ENCODE measurements around the gene ZNF439. TPM values are rescaled to one million over a fixed set of nuclear protein-coding genes. Genes with fewer than 3 reads are reported as not detected.
A peak's percentile ranks its signal among the peaks of the same experiment; 100 is the strongest.
"Not testable (repeated sequence)": the region's sequence is repeated elsewhere in the genome, so short reads cannot be mapped to it uniquely, and the experiment has no call there.

Gene ZNF439
- total RNA-seq, 2 donors from 2014 or later, result 7.4 to 11.2 TPM

DNA sequence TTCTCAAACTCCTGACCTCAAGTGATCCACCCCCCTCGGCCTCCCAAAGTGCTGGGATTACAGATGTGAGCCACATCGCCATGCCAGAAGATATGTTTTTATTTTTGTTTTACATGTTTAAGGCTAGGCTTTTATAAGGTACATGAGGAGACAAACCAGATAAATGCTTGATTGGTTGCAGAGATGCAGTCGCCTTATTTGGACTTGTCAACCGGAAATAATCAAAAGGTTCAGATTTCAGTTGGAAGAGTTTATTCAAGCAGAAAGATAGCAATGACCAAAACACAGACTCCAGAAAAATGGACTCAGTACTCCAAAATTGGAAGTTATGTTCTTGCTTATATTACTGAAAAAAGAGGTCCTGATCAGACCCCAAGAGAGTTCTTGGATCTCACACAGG is 1.8 kb downstream of the ZNF439 start:
- peaks cover 0 to 19% of the 10 kb centered on the region in 2 donors for H3K9me3 Mint-ChIP-seq
- H3K27ac Mint-ChIP-seq; DNase-seq (ENCODE audit: low spot score in 2 of 2); ATAC-seq: not testable (repeated sequence)
- peaks cover 31 to 60% of the 10 kb centered on the region in 2 donors for H3K36me3 Mint-ChIP-seq

DNA sequence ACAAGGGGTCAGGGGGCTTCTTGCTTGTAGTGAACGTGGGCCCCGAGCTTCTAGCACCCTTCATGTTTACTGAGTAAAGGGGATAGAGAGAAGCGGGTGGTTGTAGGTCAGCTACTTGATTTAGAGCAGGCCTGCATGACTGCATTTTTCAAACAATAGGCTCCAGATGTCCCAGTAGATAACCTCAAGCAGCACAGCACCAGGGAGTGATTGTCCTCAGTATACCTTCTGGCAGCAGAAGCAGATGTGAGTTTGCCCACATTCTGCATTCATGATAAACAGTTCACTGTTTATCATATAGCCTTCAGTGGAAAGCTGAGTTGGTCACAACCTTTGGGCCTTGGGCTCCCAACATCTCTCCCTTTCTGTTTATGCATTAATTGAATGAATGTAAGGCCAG is 4.8 kb downstream of the ZNF439 start:
- Mint-ChIP-seq H3K9me3 (peaks cover 7 to 37% of the 10 kb centered on the region in 2 donors), H3K27ac (no peak overlapping the region), H3K36me3 (peaks cover 51 to 72% of the 10 kb centered on the region in 2 donors)
- ATAC-seq (no peak), DNase-seq (ENCODE audit: low spot score in 2 of 2) (no peak)

DNA sequence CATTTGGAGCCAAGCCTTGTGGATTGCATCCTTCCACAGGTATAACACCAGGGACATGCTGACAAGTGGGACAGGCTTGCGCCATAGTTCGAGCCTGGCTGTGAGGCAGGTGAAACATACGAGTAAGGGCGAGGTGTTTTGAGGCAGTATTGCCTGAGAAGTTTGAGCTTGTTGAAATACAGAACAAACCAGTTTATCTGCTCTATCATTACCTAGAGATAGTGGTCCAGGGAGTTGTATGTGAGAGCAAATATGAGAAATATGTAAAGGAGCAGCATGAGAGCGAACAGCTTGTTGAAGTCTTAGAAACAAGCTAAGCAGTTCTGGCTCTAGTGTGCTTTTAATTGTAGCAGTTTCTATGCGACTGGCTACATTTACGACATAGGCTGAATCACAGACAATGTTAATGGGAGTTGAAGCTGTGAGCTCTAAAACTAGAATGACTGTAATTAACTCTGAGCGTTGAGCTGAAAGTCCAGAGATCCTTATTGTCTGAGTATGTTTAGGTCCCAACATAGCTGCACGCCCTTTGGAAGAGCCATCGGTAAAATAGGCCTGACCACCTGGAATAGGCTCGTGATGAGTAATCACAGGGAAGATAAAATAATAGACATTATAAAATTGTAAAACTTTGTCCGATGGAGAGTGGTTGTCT is 8.2 kb downstream of the ZNF439 start:
- ATAC-seq, result no peak
- DNase-seq (ENCODE audit: low spot score in 2 of 2), result no peak
- peaks cover 36 to 55% of the 10 kb centered on the region in 2 donors for H3K9me3 Mint-ChIP-seq
- H3K27ac Mint-ChIP-seq, result no peak overlapping the region
- H3K36me3 Mint-ChIP-seq, result peaks cover 69 to 71% of the 10 kb centered on the region in 2 donors

DNA sequence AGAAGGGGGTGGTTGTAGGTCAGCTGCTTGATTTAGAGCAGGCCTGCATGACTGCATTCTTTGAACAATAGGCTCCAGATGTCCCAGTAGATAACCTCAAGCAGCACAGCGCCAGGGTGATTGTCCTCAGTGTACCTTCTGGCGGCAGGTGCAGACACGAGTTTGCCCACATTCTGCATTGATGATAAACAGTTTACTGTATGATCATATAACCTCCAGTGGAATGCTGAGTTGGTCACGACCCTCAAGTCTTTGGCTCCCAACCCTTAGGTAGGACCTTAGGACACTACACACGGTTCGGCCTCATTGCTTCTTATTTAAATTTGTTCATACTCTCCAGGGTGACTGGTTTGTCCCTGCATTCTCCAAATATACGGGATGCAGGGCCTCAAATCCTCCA is 12.2 kb downstream of the ZNF439 start:
- peaks cover 50 to 59% of the 10 kb centered on the region in 2 donors for H3K9me3 Mint-ChIP-seq
- no peak for DNase-seq (ENCODE audit: low spot score in 2 of 2)
- H3K36me3 Mint-ChIP-seq, result peaks cover 87 to 91% of the 10 kb centered on the region in 2 donors
- no peak for ATAC-seq
- no peak overlapping the region for H3K27ac Mint-ChIP-seq

DNA sequence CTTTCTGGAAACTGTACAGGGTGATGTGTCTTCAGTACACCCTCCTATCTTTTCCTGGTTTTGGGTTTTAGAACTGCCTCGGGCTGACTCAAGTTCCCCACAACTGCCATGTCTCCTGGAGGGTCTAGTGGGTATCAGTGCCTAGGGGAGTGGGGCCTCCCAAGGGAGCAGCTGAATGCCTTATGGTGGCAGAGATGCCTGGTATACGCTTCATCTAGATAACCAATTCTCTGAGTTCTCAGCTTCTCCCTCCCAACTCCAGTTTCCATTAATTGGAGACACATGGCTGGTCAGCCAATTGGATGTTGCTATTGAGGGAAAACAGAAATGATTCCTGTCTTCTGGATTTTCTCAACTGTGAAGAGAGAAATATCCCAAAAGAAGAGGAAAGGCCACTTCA is 12.8 kb downstream of the ZNF439 start:
- no peak overlapping the region for H3K27ac Mint-ChIP-seq

DNA sequence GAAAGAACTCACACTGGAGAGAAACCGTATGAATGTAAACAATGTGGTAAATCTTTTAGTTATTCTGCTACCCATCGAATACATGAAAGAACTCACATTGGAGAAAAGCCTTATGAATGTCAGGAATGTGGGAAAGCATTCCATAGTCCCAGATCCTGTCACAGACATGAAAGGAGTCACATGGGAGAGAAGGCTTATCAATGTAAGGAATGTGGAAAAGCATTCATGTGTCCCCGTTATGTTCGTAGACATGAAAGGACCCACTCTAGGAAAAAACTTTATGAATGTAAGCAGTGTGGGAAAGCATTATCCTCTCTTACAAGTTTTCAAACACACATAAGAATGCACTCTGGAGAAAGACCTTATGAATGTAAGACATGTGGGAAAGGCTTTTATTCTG is 19.2 kb downstream of the ZNF439 start:
- peaks cover 33 to 39% of the 10 kb centered on the region in 2 donors for H3K9me3 Mint-ChIP-seq
- not testable (repeated sequence) for ATAC-seq; H3K27ac Mint-ChIP-seq; DNase-seq (ENCODE audit: low spot score in 2 of 2)
- H3K36me3 Mint-ChIP-seq, result peaks cover 90 to 93% of the 10 kb centered on the region in 2 donors

More for the DNA sequence above, 12.8 kb downstream of the ZNF439 start:
- peaks cover 52 to 53% of the 10 kb centered on the region in 2 donors for H3K9me3 Mint-ChIP-seq
- DNase-seq (ENCODE audit: low spot score in 2 of 2) (no peak), ATAC-seq (no peak)
- H3K36me3 Mint-ChIP-seq, result peaks cover 87 to 91% of the 10 kb centered on the region in 2 donors

DNA sequence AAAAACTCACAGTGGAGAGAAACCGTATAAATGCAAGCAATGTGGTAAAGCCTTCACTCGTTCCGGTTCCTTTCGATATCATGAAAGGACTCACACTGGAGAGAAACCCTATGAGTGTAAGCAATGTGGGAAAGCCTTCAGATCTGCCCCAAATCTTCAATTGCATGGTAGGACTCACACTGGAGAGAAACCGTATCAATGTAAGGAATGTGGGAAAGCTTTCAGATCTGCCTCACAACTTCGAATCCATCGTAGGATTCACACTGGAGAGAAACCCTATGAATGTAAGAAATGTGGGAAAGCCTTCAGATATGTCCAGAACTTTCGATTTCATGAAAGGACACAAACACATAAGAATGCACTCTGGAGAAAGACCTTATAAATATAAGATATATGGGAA is 19.7 kb downstream of the ZNF439 start:
- Mint-ChIP-seq H3K36me3 (peaks cover 86 to 89% of the 10 kb centered on the region in 2 donors), H3K9me3 (peaks cover 32 to 38% of the 10 kb centered on the region in 2 donors), H3K27ac (no peak overlapping the region)
- ATAC-seq (no peak), DNase-seq (ENCODE audit: low spot score in 2 of 2) (no peak)

DNA sequence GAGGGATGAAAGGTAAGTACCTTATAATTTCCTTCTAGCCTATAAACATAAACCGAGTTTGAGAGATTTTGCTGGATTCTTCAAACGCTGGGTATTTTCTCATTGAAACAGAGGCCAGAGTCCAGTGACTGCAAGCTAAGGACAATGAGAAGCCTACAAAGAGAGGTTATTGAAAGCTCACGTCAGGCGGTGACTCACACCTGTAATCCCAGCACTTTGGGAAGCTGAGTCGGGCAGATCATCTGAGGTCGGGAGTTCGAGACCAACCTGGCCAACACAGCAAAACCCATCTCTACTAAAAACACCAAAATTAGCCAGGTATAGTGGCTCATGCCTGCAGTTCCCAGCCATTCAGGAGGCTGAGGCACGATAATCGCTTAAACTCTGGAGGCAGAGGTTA is 24.1 kb downstream of the ZNF439 start:
- no peak for ATAC-seq
- Mint-ChIP-seq H3K27ac (no peak overlapping the region), H3K36me3 (peaks cover 44 to 45% of the 10 kb centered on the region in 2 donors), H3K9me3 (peaks cover 24 to 26% of the 10 kb centered on the region in 2 donors)
- no peak for DNase-seq (ENCODE audit: low spot score in 2 of 2)

DNA sequence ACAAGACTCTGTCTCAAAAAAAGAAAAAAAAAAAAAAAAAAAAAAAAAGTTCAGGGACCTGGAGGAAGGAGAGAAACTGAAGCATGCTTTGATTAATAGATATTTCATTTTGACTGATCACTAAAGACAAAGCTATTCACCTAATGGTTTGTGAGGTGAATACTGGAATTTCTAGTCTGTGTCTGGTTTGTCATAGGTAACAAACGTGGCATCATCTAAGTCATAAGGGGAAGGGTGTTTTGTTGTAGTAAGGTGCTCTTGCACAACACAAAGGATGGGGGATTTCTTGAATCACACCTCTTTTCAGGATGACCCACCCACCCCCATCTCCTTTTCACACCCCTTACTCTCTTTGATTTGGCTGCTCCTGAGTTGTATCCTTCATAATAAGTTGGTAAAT is 25.2 kb downstream of the ZNF439 start:
- Mint-ChIP-seq H3K9me3 (peaks cover 13 to 15% of the 10 kb centered on the region in 2 donors), H3K27ac (no peak overlapping the region), H3K36me3 (peaks cover 33% of the 10 kb centered on the region in 2 donors)
- peak in 1 of 2 donors; percentile 61 for ATAC-seq
- no peak for DNase-seq (ENCODE audit: low spot score in 2 of 2)

DNA sequence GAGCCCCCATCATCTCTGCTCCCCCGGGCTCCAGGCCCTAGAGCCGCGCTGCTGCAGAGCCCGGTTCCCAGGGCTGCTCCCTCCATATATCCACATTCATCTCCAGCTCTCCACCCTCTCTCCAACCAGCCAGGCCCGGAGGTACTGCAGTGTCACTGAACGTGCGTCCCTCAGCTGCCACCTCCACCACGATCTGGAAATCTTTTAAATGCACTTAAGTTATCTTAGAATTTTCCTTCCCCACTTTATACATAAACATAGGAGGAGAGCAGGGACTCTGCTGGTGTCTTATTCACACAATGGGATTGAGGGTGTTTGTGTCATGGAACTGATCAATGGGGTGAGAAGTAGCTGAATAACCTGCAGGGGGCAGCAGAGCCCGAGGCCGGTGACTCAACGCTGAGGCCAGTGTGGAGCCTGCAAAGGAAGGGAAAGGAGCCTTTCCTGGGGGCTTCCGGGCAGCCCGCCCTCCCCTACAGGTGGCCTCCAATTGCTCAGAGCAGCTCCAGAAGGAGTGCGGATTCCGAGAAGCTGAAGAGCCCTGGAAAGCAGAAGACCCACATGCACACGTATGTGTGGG is 31.3 kb downstream of the ZNF439 start:
- ATAC-seq (peak; percentile 64 to 82), DNase-seq (ENCODE audit: low spot score in 2 of 2) (peak; percentile 53 to 57)
- H3K36me3 Mint-ChIP-seq, result not testable (repeated sequence)
- H3K27ac Mint-ChIP-seq, result peak overlapping the region in 1 of 2 donors; percentile 30
- peaks cover 0 to 11% of the 10 kb centered on the region in 2 donors for H3K9me3 Mint-ChIP-seq

DNA sequence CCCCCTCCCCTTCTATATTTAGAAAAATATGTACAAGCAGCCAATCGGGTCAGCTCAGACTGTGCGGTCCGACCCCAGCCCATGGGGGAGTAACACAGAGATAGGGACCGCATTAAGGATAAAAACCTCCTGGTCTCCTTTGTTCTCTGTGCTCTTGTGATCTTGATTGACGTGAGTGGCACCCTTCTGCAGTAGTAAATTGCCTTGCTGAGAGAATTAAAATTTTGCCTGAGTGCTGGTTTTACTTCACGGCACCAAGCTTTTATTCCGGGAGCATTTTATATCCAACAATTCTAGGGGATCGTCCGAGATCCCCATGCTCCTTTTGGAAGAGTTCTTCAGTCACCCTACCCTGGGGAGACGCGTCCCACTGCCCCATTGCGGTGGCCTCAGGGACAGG is 32.1 kb downstream of the ZNF439 start:
- peaks cover 0 to 11% of the 10 kb centered on the region in 2 donors for H3K9me3 Mint-ChIP-seq
- ATAC-seq (no peak), DNase-seq (ENCODE audit: low spot score in 2 of 2) (no peak)
- H3K27ac Mint-ChIP-seq, result no peak overlapping the region
- H3K36me3 Mint-ChIP-seq, result peaks cover 0 to 6% of the 10 kb centered on the region in 2 donors

DNA sequence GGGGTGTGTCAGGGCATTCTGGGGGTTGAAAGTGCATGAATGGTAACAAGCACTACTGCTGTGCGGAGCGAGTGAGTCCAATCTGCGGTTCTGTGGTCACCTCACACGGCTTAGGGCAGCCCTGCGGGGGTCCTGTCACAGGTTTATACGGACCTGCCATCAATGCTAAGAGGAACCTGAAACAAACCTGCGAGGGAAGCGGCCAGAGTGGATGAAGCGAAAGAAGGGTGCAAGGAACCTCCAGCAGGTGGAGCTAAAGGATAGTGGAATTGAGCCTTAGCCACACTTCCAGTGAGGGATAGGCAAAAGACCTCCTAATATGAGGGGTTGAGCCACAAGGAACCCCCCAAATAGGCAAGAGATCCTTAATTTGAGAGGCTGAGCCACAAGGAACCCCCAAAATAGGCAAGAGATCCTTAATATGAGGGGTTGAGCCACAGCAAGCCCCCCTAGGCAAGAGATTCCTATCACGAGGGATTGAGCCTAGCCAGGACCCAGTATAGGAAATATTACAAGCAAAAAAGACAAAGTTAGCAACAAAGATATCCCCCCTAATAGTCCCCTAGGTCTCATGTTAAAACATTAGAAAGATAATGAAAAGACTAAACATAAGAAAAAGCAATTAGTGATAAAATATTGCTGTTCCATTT is 32.8 kb downstream of the ZNF439 start:
- H3K9me3 Mint-ChIP-seq, result peaks cover 0 to 11% of the 10 kb centered on the region in 2 donors
- ATAC-seq, result peak; percentile 73 to 82

DNA sequence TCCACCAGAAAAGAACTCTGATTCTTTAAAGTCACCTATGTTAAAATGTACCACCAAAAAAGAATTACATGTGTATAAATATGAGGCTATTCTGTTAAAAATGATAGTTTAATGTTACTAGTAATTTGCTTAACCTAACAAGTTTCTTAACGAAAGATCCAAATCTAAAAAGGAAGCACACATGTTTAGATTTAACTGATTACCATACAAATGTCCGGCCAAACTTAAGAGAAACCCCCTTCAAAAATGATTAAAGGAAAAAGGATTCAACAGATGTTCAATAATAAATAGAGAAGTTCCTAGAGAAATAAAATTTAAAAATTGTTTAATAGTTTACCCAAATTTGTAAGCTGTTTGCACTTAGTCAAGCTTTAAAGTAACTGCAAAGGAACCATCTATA is 34.1 kb downstream of the ZNF439 start:
- ATAC-seq (no peak), DNase-seq (ENCODE audit: low spot score in 2 of 2) (no peak)
- H3K27ac Mint-ChIP-seq, result no peak overlapping the region
- peaks cover 3 to 15% of the 10 kb centered on the region in 2 donors for H3K36me3 Mint-ChIP-seq
- H3K9me3 Mint-ChIP-seq, result peaks cover 0 to 11% of the 10 kb centered on the region in 2 donors

More for the DNA sequence above, 32.8 kb downstream of the ZNF439 start:
- Mint-ChIP-seq H3K36me3 (peaks cover 0 to 9% of the 10 kb centered on the region in 2 donors), H3K27ac (no peak overlapping the region)
- peak; percentile 56 to 66 for DNase-seq (ENCODE audit: low spot score in 2 of 2)

DNA sequence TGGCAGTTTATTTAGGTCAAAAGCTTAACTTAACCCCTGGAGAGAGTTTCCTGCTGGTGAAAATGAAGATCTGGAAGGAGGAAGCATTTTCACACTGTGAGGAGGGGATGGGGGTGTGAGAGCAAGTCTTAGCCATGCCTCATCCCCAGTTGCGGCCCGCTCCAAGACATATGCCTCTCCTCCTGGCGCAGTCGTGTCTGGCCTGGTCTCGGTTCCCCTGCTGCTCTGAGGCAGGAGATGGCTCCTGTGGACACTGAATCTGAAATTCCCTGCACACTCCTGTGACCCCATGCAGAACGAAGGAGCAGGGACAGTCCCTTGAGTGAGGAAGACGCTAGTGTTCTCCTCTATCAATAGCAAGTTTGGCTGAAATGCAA is 38.7 kb downstream of the ZNF439 start:
- peaks cover 11 to 23% of the 10 kb centered on the region in 2 donors for H3K36me3 Mint-ChIP-seq
- H3K27ac Mint-ChIP-seq, result peak overlapping the region in 1 of 2 donors; percentile 95
- H3K9me3 Mint-ChIP-seq, result peaks cover 0 to 5% of the 10 kb centered on the region in 2 donors
- DNase-seq (ENCODE audit: low spot score in 2 of 2) (no peak), ATAC-seq (peak in 1 of 2 donors; percentile 30)

DNA sequence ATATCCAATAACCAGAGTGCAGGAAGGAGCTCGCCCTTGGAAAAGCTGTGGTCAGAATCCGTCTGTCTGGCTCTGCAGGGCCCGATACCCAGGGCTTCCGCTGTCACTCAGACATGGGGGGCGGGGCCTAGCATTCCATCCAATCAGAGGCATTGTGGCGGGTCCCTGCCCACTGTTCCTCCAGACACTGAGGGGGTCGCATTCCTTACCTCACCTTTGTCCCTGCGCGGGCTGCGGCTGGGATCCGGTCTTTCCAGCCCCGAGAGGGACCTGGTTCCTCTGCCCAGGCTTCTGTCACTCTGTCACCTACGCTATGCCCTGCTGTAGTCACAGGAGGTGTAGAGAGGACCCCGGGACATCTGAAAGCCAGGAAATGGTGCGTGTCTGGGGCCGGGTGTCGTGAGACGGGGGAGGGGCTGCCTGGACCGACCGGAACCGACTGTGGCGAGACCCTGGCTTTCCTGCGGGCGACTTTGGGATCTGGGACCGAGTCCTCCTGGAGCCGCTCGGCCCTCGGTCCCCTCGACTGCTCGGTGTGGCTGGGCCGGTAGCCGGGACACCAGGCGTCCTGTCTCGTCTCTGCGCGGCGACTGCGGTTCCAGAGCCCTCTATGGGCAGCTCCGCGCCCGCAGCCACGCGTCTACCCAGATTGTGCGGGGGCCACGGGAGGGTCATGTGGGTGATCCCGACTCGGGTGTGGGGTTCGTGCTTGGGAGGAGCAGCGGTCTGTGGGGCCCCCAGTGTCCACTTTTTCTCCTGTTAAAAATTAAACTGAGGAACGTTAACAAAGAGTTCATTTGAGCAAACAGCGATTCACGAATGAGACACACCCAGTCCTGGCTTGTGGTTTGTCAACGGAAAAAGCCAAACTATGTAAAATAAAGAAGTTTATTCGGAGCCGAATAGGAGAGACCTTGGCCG is 39.3 kb downstream of the ZNF439 start, which contains the start of gene ZNF69:
Gene ZNF69 (plus strand): TSS at position 172 of the 921 bp plus-strand sequence. CDS start 142 bp downstream, at position 314.
- peak; percentile 60 to 75 for DNase-seq (ENCODE audit: low spot score in 2 of 2)
- Mint-ChIP-seq H3K9me3 (peaks cover 0 to 5% of the 10 kb centered on the region in 2 donors), H3K36me3 (peaks cover 11 to 23% of the 10 kb centered on the region in 2 donors), H3K27ac (peak within 1 kb of the TSS; percentile 47 to 95)
- ATAC-seq, result peak; percentile 87 to 91

DNA sequence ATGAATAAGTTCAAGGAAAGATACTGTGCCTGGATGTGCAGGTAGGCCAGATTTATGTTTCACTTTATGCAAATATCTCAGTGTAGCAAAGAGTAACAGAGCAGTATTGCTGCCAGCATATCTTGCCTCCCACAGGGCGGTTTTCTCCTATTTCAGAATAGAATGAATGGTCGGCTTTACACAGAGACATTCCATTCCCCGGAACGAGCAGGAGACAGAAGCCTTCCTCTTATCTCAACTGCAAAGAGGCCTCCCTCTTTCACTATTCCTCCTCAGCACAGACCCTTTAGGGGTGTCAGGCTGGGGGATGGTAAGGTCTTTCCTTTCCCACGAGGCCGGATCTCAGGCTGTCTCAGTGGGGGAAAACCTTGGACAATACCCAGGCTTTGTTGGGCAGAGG is 41.4 kb downstream of the ZNF439 start:
- ATAC-seq; DNase-seq (ENCODE audit: low spot score in 2 of 2); H3K27ac Mint-ChIP-seq: not testable (repeated sequence)
- Mint-ChIP-seq H3K9me3 (peaks cover 0 to 12% of the 10 kb centered on the region in 2 donors), H3K36me3 (peaks cover 21 to 37% of the 10 kb centered on the region in 2 donors)
